K562 (cell line): ENCODE results near the gene PREX1. TPM values are rescaled to one million over a fixed set of nuclear protein-coding genes. Genes with fewer than 3 reads are reported as not detected.

ENCODE experiments used
- ATAC-seq: fragments of 200-7000 bp; cut with Tn5 transposase; 3 replicates; pipeline ENCODE4 v1.9.1; 2020; ENCODE audit warnings: moderate library complexity
- BruUV-seq: library from RNA; stranded (reverse); fragments of 400-500 nt; replicated peaks from 2 replicates; lab custom pipeline; 2021; lab: Mats Ljungman, UMichigan
- CTCF ChIA-PET: fragments of 300-600 bp; formaldehyde crosslinking; extraction: SDS; loops from one replicate; lab custom pipeline; 2021; ENCODE audit warnings: low intra/inter-chr PET ratio; lab: Yijun Ruan, JAX
- POLR2A ChIA-PET: fragments of 300-600, 350-650 bp; sonication (Branson Sonifier 250); formaldehyde crosslinking; extraction: SDS; loops from one replicate; lab custom pipeline; 2021; ENCODE audit warnings: antibody characterized with exemption, inconsistent platforms; lab: Yijun Ruan, JAX
- DNase-seq, 4 experiments: peaks; one replicate each; pipeline versions ENCODE4 v3.0.0 to v3.0.0-alpha.2; 2011 to 2018; ENCODE audit warnings: low spot score in 3 of 4, mixed read lengths in 3 of 4; ENCODE audit errors: extremely low read depth in 1 of 4
- FAIRE-seq: peaks from 2 replicates; lab custom pipeline; 2011; peaks lifted over from hg19 to GRCh38; lab: Jason Lieb, UNC
- H2AFZ ChIP-seq: 2 replicates; pipeline ENCODE4 v1.6.0; 2011; ENCODE audit warnings: low read depth, low read length, control low read depth, inconsistent platforms
- H3K27ac ChIP-seq: fragments of 200-600 bp; 3 replicates; pipeline ENCODE4 v1.8.0; 2011; ENCODE audit warnings: low read depth, mild to moderate bottlenecking, control low read depth, inconsistent platforms, low read length, moderate library complexity, mixed read lengths; ENCODE audit errors: extremely low read depth
- H3K27me3 ChIP-seq, 2 experiments: fragments of 300-600 bp in 1 of 2; 2 replicates in 1 of 2; 3 replicates in 1 of 2; pipeline versions ENCODE4 v1.6.0 to v1.8.0; 2011; ENCODE audit warnings: inconsistent platforms in 2 of 2, low read length in 2 of 2, mild to moderate bottlenecking in 1 of 2, mixed read lengths in 1 of 2, moderate library complexity in 1 of 2; ENCODE audit not compliant: control insufficient read depth in 2 of 2, insufficient read depth in 2 of 2
- H3K36me3 ChIP-seq: fragments of 300-600 bp; 3 replicates; pipeline ENCODE4 v1.8.0; 2011; ENCODE audit warnings: mild to moderate bottlenecking, low read length, inconsistent platforms; ENCODE audit not compliant: control insufficient read depth, insufficient read depth
- H3K4me1 ChIP-seq, 2 experiments: fragments of 200-600 bp in 1 of 2; replicated peaks in 1 of 2; 2 replicates in 1 of 2; 3 replicates in 1 of 2; pipeline versions ENCODE4 v1.5.1 to v1.8.0; 2011; ENCODE audit warnings: inconsistent platforms in 2 of 2, low read length in 2 of 2, mild to moderate bottlenecking in 1 of 2, mixed read lengths in 1 of 2, moderate library complexity in 1 of 2; ENCODE audit not compliant: control insufficient read depth in 2 of 2, insufficient read depth in 2 of 2
- H3K4me2 ChIP-seq: 2 replicates; pipeline ENCODE4 v1.6.1; 2011; ENCODE audit warnings: low read length, control low read depth, inconsistent platforms, mixed read lengths; ENCODE audit not compliant: insufficient read depth
- H3K4me3 ChIP-seq: fragments of 200-600 bp; sonication (generic), shearing (Covaris generic); 2 replicates; pipeline ENCODE4 v1.5.1; 2016; ENCODE audit warnings: control low read depth, inconsistent platforms
- H3K79me2 ChIP-seq: fragments of 200-600 bp; 3 replicates; pipeline ENCODE4 v1.8.0; 2011; ENCODE audit warnings: low read length, inconsistent platforms; ENCODE audit not compliant: control insufficient read depth, insufficient read depth
- H3K9ac ChIP-seq, 2 experiments: 2 replicates each; pipeline versions ENCODE4 v1.6.0 to v1.6.1; 2011; ENCODE audit warnings: low read depth in 2 of 2, low read length in 2 of 2, control low read depth in 1 of 2, inconsistent platforms in 1 of 2, mild to moderate bottlenecking in 1 of 2, mixed read lengths in 1 of 2; ENCODE audit not compliant: insufficient read depth in 1 of 2
- H3K9me1 ChIP-seq: one replicate; pipeline ENCODE4 v1.6.0; 2011; ENCODE audit warnings: inconsistent platforms, mild to moderate bottlenecking, low read length, moderate library complexity; ENCODE audit not compliant: control insufficient read depth, insufficient read depth
- H3K9me3 ChIP-seq: replicated peaks from 2 replicates; pipeline ENCODE4 v1.5.1; 2011; ENCODE audit warnings: low read depth, low read length, inconsistent platforms; ENCODE audit not compliant: control insufficient read depth, insufficient read depth
- H4K20me1 ChIP-seq: replicated peaks from 2 replicates; pipeline ENCODE4 v1.6.1; 2011; ENCODE audit warnings: low read length, inconsistent platforms, mixed read lengths; ENCODE audit not compliant: control insufficient read depth, insufficient read depth
- EHMT2 ChIP-seq: fragments of 450-650 bp; IDR thresholded peaks from 2 replicates; pipeline ENCODE4 v1.6.1; 2018; ENCODE audit warnings: antibody characterized with exemption
- ELF4 ChIP-seq: fragments of 450-650 bp; formaldehyde crosslinking; IDR thresholded peaks from 2 replicates; pipeline ENCODE4 v1.4.0; 2022; ENCODE audit warnings: missing genetic modification characterization
- ETV6 ChIP-seq, 3 experiments: fragments of 150-350 bp in 1 of 3; sonication (generic) in 1 of 3; formaldehyde crosslinking in 1 of 3; IDR thresholded peaks; 2 replicates each; pipeline versions ENCODE4 v1.6.1 to v1.8.0; 2014 to 2022; ENCODE audit warnings: borderline replicate concordance in 2 of 3, low read depth in 2 of 3, antibody characterized with exemption in 1 of 3, low read length in 1 of 3, mild to moderate bottlenecking in 1 of 3, missing genetic modification reagents in 1 of 3
- MTF1 ChIP-seq: fragments of 250-450 bp; sonication (Bioruptor Pico); IDR thresholded peaks from 2 replicates; pipeline ENCODE4 v1.9.0; 2021; ENCODE audit warnings: moderate library complexity, mild to moderate bottlenecking, inconsistent platforms, borderline replicate concordance
- RBM25 ChIP-seq: fragments of 200-400 bp; formaldehyde crosslinking; IDR thresholded peaks from 2 replicates; pipeline ENCODE4 v1.6.1; 2018; ENCODE audit warnings: low read length, low read depth, moderate library complexity; ENCODE audit not compliant: severe bottlenecking
- ZNF512 ChIP-seq: IDR thresholded peaks from 2 replicates; pipeline ENCODE4 v1.6.1; 2016; ENCODE audit warnings: missing genetic modification characterization, missing compliant biosample characterization
- WGBS: fragments of 100-300 bp; shearing (Covaris generic); methylation state at CpG from one replicate; pipeline ENCODE4 v1.1.6; 2016; ENCODE audit warnings: low coverage, mixed read lengths; ENCODE audit not compliant: insufficient coverage; ENCODE audit errors: missing lambda C conversion rate; 5-methylcytosine and 5-hydroxymethylcytosine counted together
- in situ Hi-C: fragments of 300-500 bp; cut with MboI; formaldehyde crosslinking; loops from 4 replicates; pipeline ENCODE4 v1.15.0; 2018; ENCODE audit warnings: inconsistent platforms, mixed read lengths
- intact Hi-C: fragments of 100-400 bp; cut with micrococcal nuclease; formaldehyde crosslinking; loops from 2 replicates; pipeline ENCODE4 v1.14.2; 2022
- polyA plus RNA-seq, 8 experiments: library from polyadenylated mRNA; depleted of rRNA in 4 of 8; stranded (reverse) in 5 of 8; unstranded in 3 of 8; fragments of >200 nt; fragmentation: Nextera tagmentation in 2 of 8; fragmentation: Illumina TruSeq in 1 of 8; extraction: Ambion mirVana in 2 of 8; extraction: Trizol in 1 of 8; gene quantifications; 2 replicates each; pipeline versions ENCODE4 v1.2.1 to v1.2.3, GENCODE V29; 2011 to 2014; ENCODE audit warnings: inconsistent platforms in 1 of 8, missing spikeins in 1 of 8
- total RNA-seq, 7 experiments: library from RNA; depleted of rRNA in 6 of 7; stranded (reverse); fragments of >200 nt in 6 of 7; fragmentation: Illumina TruSeq in 2 of 7; extraction: Trizol in 2 of 7; gene quantifications; 2 replicates each; pipeline versions ENCODE4 v1.2.1 to v1.2.3, GENCODE V29; 2011 to 2021; ENCODE audit warnings: low replicate concordance in 1 of 7

The PREX1 gene
- total and polyA plus RNA-seq, 9 of the 15 experiments (the other 6 are each of a cell fraction or from before 2014, with no cell fraction given), result 0.37 to 10.4 (median 4.8) TPM

DNA sequence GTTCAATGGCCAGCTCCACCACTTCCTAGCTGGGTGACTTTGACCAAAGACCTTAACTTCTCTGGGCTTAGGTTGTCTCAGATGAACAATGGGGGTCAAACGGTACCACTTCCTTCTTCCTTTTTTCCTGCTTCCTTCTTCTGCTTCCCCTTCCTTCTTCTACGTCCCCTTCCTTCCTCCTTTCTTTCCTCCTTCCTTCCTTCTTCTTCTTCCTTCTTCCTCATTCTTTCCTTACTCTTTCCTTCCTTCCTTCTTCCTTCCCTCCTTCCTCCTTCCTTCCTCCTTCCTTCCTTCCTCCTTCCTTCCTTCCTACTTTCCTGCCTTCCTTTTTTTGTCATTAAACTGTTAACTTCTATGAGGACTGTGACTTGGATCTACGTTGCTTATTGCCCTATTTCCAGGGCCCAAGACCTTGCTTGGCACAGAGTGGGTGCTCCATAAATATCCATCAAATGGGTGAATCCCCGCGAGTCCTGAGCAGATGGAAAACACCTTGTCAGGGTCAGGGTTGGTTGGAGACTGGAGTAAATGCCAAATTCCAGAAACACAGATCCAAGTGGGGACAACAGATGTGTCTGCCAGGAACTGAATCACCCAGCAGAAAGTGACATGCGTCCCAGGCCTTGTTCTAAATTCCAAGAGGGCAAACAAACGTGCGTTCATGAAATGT lies 243.3 kb downstream of the PREX1 start:
- POLR2A ChIA-PET, result interaction anchor here (0.6 kb wide), 1 partner anchor 303 kb away, joined by 3 read pairs; no protein-coding TSS in a partner anchor
- Histone ChIP-seq H3K9me1 (no peaks in the 10 kb centered on the region), H3K27ac (no peak overlapping the region), H3K79me2 (no peaks in the 10 kb centered on the region), H3K36me3 (no peaks in the 10 kb centered on the region), H3K4me1 (no peaks in the 10 kb centered on the region; a peak in 1 of 5 replicates), H3K4me3 (no peak overlapping the region), H3K9ac (no peak overlapping the region), H4K20me1 (peaks cover 7% of the 10 kb centered on the region; the same call in 1 of the 2 replicates), H2AFZ (no peak overlapping the region)
- intact Hi-C loops (no loop called here), in situ Hi-C loops (no loop called here)
- ATAC-seq, result no peak
- CTCF ChIA-PET, result no interaction called here
- no TSS peak for BruUV-seq
- DNase-seq, result no peak
- 3% methylated on average over 8 of the region's 8 CpGs for WGBS
- FAIRE-seq, result no peak
- TF ChIP-seq ETV6 (IDR thresholded peaks at IDR 0.05; ENCODE audit: borderline replicate concordance in 1 of 2, low read depth in 2 of 2, low read length in 1 of 2), result 0 out of 4 replicates have a peak, but pooled peaks of 1 of the 2 experiments have one; percentile 32
- TF ChIP-seq ETV6 (CRISPR knock-in tag; IDR thresholded peaks at IDR 0.05; ENCODE audit: borderline replicate concordance), result no peak
- 0 out of 2 replicates have a peak, but pooled peaks have one; percentile 30 for TF ChIP-seq ELF4 (CRISPR knock-in tag)
- peak; percentile 73 for TF ChIP-seq ZNF512 (tag)
- peak; percentile 14 for TF ChIP-seq RBM25
- TF ChIP-seq MTF1 (CRISPR knock-in tag), result no peak
- 0 out of 2 replicates have a peak, but pooled peaks have one; percentile 13 for TF ChIP-seq EHMT2
- TF ChIP-seq, all 486 proteins: peak for 5
- Histone ChIP-seq H3K9me3 (no peaks in the 10 kb centered on the region), H3K4me2 (no peak overlapping the region), H3K27me3 (peaks cover 18 to 42% of the 10 kb centered on the region in 2 experiments)
